Measurements from ENCODE around the gene ARID4B. TPM values are rescaled to one million over a fixed set of nuclear protein-coding genes. Genes with fewer than 3 reads are reported as not detected.

Gene ARID4B, protein sequence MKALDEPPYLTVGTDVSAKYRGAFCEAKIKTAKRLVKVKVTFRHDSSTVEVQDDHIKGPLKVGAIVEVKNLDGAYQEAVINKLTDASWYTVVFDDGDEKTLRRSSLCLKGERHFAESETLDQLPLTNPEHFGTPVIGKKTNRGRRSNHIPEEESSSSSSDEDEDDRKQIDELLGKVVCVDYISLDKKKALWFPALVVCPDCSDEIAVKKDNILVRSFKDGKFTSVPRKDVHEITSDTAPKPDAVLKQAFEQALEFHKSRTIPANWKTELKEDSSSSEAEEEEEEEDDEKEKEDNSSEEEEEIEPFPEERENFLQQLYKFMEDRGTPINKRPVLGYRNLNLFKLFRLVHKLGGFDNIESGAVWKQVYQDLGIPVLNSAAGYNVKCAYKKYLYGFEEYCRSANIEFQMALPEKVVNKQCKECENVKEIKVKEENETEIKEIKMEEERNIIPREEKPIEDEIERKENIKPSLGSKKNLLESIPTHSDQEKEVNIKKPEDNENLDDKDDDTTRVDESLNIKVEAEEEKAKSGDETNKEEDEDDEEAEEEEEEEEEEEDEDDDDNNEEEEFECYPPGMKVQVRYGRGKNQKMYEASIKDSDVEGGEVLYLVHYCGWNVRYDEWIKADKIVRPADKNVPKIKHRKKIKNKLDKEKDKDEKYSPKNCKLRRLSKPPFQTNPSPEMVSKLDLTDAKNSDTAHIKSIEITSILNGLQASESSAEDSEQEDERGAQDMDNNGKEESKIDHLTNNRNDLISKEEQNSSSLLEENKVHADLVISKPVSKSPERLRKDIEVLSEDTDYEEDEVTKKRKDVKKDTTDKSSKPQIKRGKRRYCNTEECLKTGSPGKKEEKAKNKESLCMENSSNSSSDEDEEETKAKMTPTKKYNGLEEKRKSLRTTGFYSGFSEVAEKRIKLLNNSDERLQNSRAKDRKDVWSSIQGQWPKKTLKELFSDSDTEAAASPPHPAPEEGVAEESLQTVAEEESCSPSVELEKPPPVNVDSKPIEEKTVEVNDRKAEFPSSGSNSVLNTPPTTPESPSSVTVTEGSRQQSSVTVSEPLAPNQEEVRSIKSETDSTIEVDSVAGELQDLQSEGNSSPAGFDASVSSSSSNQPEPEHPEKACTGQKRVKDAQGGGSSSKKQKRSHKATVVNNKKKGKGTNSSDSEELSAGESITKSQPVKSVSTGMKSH (N-terminal part only)
- total RNA-seq: 10 to 100 TPM; 32.4 to 50.2 TPM

DNA sequence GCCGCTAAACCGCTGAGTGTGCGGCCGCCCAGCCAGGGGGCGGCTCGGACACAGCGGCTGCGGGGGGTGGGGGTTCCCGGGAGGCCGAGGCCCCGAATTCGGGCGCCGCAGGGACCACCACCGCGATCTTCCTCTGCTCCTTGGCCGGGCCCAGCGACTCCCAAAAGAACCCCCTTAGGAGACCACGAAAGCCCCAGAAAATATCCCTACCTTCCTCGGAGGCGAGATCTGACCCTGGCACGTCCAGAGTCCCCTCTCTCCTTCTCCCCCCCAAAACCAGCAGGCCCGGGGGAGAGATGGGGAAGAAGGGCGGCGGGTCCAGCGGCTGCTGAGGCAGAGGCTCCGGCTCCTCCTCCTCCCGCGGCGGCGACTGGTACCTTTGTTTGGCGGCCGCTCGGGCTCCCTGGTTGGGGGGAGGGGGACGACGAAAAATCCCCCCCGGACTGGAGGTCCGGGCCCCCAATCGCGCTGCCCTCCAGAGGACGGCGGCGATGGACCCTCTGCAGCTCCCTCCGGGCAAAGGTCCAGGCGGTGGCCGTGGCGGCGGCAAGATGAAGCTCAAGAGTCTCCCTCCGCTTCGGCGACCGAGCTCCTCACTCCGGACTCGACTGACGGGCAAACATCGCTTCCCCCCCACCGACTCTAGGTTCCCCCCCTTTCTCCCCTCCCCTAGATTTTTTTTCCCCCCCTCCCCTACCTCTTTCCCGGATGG, at the start of gene ARID4B:
Gene ARID4B, minus strand, starts transcription at position 621 of the 712 bp plus-strand sequence. CDS start 1,260 bp downstream, outside the sequence.
- ATAC-seq (ENCODE audit: insufficient number of reproducible peaks, low FRiP score, low read depth): peak; percentile 1
- peak; percentile 31 for DNase-seq (ENCODE audit: low spot score)
- peak within 1 kb of the TSS; percentile 92 to 97 for H3K27ac ChIP-seq

DNA sequence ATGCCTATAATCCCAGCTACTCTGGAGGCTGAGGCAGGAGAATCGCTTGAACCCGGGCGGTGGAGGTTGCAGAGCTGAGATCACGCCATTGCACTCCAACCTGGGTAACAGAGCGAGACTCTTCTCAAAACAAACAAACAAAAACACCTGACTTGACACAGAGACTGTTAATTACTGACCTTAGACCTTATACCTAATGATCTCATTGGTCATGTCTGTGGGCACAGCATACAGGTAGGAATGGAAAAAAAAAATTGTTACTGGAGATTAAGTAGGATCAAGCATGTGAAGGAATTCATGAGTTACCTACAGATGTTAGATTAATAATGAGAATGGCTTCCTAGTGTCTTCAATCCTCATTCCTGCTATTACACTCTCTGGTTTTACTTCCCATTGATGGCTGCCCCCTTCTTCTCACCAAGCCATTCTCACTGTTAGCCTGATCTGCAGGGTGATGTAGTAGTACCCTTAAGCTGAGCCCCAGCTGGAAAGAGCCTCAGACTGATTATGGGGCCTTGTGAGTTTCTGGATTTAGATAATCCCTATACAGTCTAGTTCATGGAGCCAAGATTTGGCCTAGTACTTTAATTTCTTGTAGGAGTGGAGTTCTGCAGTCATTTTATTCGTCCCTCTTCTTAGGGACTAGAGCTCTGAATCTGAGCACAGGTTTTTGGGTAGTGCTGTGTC, 48.1 kb upstream of the ARID4B start:
- TF ChIP-seq, protein P1, sequence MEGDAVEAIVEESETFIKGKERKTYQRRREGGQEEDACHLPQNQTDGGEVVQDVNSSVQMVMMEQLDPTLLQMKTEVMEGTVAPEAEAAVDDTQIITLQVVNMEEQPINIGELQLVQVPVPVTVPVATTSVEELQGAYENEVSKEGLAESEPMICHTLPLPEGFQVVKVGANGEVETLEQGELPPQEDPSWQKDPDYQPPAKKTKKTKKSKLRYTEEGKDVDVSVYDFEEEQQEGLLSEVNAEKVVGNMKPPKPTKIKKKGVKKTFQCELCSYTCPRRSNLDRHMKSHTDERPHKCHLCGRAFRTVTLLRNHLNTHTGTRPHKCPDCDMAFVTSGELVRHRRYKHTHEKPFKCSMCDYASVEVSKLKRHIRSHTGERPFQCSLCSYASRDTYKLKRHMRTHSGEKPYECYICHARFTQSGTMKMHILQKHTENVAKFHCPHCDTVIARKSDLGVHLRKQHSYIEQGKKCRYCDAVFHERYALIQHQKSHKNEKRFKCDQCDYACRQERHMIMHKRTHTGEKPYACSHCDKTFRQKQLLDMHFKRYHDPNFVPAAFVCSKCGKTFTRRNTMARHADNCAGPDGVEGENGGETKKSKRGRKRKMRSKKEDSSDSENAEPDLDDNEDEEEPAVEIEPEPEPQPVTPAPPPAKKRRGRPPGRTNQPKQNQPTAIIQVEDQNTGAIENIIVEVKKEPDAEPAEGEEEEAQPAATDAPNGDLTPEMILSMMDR (IDR thresholded peaks at IDR 0.05): no peak
- DNase-seq (ENCODE audit: low spot score) (no peak), ATAC-seq (ENCODE audit: insufficient number of reproducible peaks, low FRiP score, low read depth) (no peak)
- Histone ChIP-seq H3K9me3 (no peaks in the 10 kb centered on the region), H3K4me3 (no peak overlapping the region), H3K4me1 (ENCODE audit: control insufficient read depth in 1 of 2, low read depth in 2 of 2) (no peaks in the 10 kb centered on the region), H3K36me3 (peaks cover 3% of the 10 kb centered on the region), H3K27me3 (replicated peaks; ENCODE audit: insufficient read depth) (no peaks in the 10 kb centered on the region), H3K27ac (no peak overlapping the region)

More for the DNA sequence above, at the start of gene ARID4B:
- Histone ChIP-seq H3K4me3 (peak within 1 kb of the TSS; percentile 78), H3K9me3 (no peaks in the 10 kb centered on the region), H3K36me3 (no peaks in the 10 kb centered on the region), H3K27me3 (replicated peaks; ENCODE audit: insufficient read depth) (no peaks in the 10 kb centered on the region), H3K4me1 (ENCODE audit: control insufficient read depth in 1 of 2, low read depth in 2 of 2) (peaks cover 48 to 74% of the 10 kb centered on the region in 2 donors)
- TF ChIP-seq, protein P1 (IDR thresholded peaks at IDR 0.05): no peak

DNA sequence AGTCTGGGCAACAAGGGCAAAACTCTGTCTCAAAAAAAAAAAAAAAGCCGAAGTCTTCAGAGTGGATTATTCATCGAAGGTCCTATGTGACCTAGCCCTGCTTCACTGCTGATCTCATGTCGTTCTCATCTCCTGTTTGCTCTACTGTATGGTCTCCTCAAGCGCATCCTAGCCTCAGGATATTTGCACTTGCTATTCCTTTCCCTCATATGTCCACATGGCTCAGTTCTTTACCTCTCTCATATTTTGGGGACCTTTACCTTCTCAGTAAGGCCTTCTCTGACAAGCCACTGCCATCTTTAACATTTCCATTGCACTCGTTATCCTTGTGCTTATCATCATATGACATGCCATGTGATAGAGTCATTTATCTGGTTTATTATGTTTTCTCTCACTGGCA, 41.8 kb upstream of the ARID4B start:
- TF ChIP-seq, protein P1 (IDR thresholded peaks at IDR 0.05): no peak
- no peak for ATAC-seq (ENCODE audit: insufficient number of reproducible peaks, low FRiP score, low read depth)

DNA sequence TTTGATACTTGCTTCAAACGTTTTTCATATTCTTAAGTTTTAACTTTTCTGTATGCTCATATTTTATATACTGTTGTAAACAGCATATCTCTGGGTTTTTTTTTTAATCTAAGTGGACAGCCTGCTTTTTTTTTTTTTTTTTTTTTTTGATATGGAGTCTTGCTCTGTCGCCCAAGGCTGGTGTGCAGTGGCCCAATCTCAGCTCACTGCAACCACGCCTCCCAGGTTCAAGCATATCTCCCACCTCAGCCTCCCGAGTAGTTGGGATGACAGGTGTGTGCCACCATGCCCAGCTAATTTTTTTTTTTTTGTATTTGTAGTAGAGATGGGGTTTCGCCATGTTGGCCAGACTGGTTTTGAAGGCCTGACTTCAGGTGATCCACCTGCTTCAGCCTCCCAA, 40.4 kb upstream of the ARID4B start:
- H3K36me3 ChIP-seq: peaks cover 3% of the 10 kb centered on the region
- peak overlapping the region; percentile 90 for H3K4me3 ChIP-seq
- no peak overlapping the region for H3K27ac ChIP-seq
- H3K4me1 ChIP-seq (ENCODE audit: control insufficient read depth in 1 of 2, low read depth in 2 of 2): peaks cover 4 to 6% of the 10 kb centered on the region in 2 donors
- H3K9me3 ChIP-seq: no peaks in the 10 kb centered on the region
- TF ChIP-seq, protein P1 (IDR thresholded peaks at IDR 0.05): no peak
- DNase-seq (ENCODE audit: low spot score) (no peak), ATAC-seq (ENCODE audit: insufficient number of reproducible peaks, low FRiP score, low read depth) (no peak)
- H3K27me3 ChIP-seq (replicated peaks; ENCODE audit: insufficient read depth): no peaks in the 10 kb centered on the region

More for the DNA sequence above, 41.8 kb upstream of the ARID4B start:
- no peaks in the 10 kb centered on the region for H3K9me3 ChIP-seq
- DNase-seq (ENCODE audit: low spot score): no peak
- peaks cover 4 to 6% of the 10 kb centered on the region in 2 donors for H3K4me1 ChIP-seq (ENCODE audit: control insufficient read depth in 1 of 2, low read depth in 2 of 2)
- no peak overlapping the region for H3K4me3 ChIP-seq
- H3K36me3 ChIP-seq: peaks cover 3% of the 10 kb centered on the region
- H3K27me3 ChIP-seq (replicated peaks; ENCODE audit: insufficient read depth): no peaks in the 10 kb centered on the region
- no peak overlapping the region for H3K27ac ChIP-seq
